IPS DF 6.9 (cell line): ENCODE data around the gene C13orf42.
"Not testable (repeated sequence)": the region's sequence is repeated elsewhere in the genome, so short reads cannot be mapped to it uniquely, and the experiment has no call there.

ENCODE experiments used
- DNase-seq: peaks from one replicate; pipeline ENCODE4 v3.0.0-alpha.2; 2013; ENCODE audit warnings: low read depth, low spot score
- H3K27ac ChIP-seq: one replicate; pipeline ENCODE4 v1.5.1; 2013; ENCODE audit warnings: low read length, control low read depth
- H3K27me3 ChIP-seq: 2 replicates; pipeline ENCODE4 v1.6.1; 2013; ENCODE audit warnings: mild to moderate bottlenecking, low read length; ENCODE audit not compliant: control insufficient read depth, insufficient read depth
- H3K36me3 ChIP-seq: 2 replicates; pipeline ENCODE4 v1.6.1; 2013; ENCODE audit warnings: low read length; ENCODE audit not compliant: control insufficient read depth, insufficient read depth
- H3K4me1 ChIP-seq: 2 replicates; pipeline ENCODE4 v1.6.1; 2013; ENCODE audit warnings: low read length; ENCODE audit not compliant: control insufficient read depth, insufficient read depth
- H3K4me3 ChIP-seq: 2 replicates; pipeline ENCODE4 v1.5.1; 2013; ENCODE audit warnings: mild to moderate bottlenecking, low read length
- H3K9me3 ChIP-seq: 2 replicates; pipeline ENCODE4 v1.6.1; 2013; ENCODE audit warnings: low read length, inconsistent platforms; ENCODE audit not compliant: control insufficient read depth, insufficient read depth
- WGBS: extraction: QIAGEN DNeasy Blood & Tissue Kit; methylation state at CpG from one replicate; pipeline ENCODE4 v1.1.7; 2013; ENCODE audit warnings: mixed read lengths, missing lambda C conversion rate; ENCODE audit not compliant: insufficient read length, insufficient coverage; 5-methylcytosine and 5-hydroxymethylcytosine counted together

C13orf42 gene

DNA sequence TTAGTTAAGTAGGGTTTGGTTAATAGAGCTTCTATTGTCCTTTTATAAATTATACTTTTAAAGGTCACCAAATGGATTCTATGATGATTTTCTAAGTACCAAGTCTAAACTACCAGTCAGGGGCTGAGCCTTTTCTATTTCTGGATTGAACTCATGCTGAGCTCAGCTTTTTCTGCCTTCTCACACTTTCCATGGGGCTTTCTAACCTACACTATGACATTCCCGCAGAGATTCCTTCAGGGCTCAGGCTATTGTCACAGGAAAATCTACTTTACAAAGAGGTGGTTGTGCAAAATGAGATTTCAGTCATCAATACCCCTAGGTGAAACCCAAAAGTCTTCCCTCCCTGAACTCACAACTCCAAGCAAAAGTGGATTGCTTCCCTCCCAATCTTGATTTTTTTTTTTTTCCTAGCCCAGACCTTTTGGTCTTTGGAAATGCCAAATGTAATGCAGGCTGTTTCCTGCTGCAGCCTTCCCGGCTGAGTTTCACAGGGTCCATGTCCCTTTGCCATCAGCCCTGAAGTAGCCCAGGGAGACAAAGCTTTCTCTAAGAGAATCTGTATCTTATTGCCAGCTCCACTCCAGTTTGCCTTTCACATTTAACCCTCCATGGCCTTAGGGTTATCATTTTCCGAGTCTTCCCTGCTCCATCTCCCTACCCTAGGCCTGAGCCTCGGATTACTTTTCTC is 13.6 kb downstream of the C13orf42 start:
- DNase-seq: no peak
- WGBS: no CpG with 5 or more reads among the region's 4 CpGs
- H3K4me3 ChIP-seq: no peak overlapping the region

DNA sequence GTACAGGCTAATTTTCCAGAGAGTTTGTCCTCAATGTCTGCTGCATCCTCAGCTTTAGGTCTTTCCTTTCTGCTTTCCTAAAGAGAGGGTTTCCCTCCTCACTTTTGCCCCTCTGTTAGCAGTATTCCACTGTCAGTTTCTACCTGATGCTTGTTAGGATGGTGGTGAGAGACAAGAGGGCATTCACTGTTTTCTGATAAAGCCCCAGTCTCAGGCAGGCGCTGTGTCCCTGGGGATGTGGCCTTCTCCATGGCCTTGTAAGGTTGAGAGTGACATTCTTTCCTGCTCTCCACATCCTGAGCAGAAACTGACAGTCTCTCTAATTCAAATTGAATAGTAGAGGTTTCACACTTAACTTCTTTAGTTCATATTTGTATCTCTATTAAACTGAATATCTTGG is 14.9 kb downstream of the C13orf42 start:
- WGBS: no CpG with 5 or more reads among the region's 1 CpG
- H3K9me3 ChIP-seq: no peaks in the 10 kb centered on the region
- H3K36me3 ChIP-seq: no peaks in the 10 kb centered on the region
- no peak overlapping the region for H3K4me3 ChIP-seq
- no peaks in the 10 kb centered on the region for H3K27me3 ChIP-seq
- no peak for DNase-seq
- H3K27ac ChIP-seq: no peak overlapping the region
- peaks cover 3% of the 10 kb centered on the region; the same call in 1 of the 2 replicates for H3K4me1 ChIP-seq

More for the DNA sequence above, 13.6 kb downstream of the C13orf42 start:
- H3K27ac ChIP-seq: no peak overlapping the region
- no peaks in the 10 kb centered on the region for H3K27me3 ChIP-seq
- H3K36me3 ChIP-seq: no peaks in the 10 kb centered on the region
- H3K4me1 ChIP-seq: peaks cover 3% of the 10 kb centered on the region; the same call in 1 of the 2 replicates
- H3K9me3 ChIP-seq: no peaks in the 10 kb centered on the region

DNA sequence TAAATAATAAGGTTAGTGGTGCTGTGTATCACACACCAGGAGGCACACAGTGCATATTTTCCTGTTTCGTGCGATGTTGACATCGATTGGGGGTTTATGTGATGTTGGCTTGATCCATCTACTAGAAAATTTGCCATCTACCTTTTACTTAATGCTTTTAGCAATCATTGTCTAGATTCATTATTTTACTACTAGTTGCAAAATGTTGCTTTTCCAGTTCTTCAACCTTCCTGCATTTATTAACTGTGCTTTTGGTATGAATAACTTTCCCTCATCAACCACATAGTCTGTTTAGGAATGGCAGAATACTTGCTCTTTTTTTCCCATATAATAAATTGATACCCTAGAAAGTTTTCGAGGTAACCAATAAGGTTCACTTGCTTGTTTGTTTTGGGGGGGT is 17.5 kb downstream of the C13orf42 start:
- Histone ChIP-seq H3K4me3 (no peak overlapping the region), H3K9me3 (no peaks in the 10 kb centered on the region), H3K27me3 (no peaks in the 10 kb centered on the region), H3K36me3 (no peaks in the 10 kb centered on the region), H3K27ac (no peak overlapping the region), H3K4me1 (peaks cover 3% of the 10 kb centered on the region; the same call in 1 of the 2 replicates)
- WGBS: no CpG with 5 or more reads among the region's 4 CpGs
- no peak for DNase-seq

- Histone ChIP-seq H3K4me3 (no peak overlapping the region), H3K36me3 (no peaks in the 10 kb centered on the region), H3K27me3 (no peaks in the 10 kb centered on the region), H3K9me3 (no peaks in the 10 kb centered on the region), H3K4me1 (no peaks in the 10 kb centered on the region), H3K27ac (no peak overlapping the region)
- DNase-seq: no peak
- no CpG with 5 or more reads among the region's 4 CpGs for whole genome bisulfite sequencing
Measured at GRCh38 chr13:51091839-51092238, 19.2 kb downstream of the C13orf42 start.

DNA sequence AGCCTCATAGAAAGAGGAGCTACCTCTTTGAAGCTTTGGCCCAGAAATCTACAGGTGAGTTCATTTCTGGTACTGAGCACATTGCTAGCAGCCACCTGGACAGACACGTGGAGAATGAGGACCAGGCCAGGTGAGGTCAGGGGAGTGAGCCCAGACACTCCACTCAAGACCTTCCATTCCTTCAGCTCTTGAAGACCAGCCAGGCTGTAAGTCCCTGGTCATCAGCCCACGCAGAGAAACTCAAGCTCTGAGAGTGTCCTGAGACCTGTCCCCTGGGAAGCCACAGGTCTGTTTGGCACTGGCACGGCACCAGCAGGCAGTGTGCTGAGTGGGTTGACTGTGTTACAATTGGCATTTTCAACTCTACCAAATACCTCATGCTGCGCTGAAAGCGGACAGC is 27.4 kb downstream of the C13orf42 start:
- Histone ChIP-seq H3K4me1 (no peaks in the 10 kb centered on the region), H3K9me3 (peaks cover 2% of the 10 kb centered on the region; the same call in 1 of the 2 replicates), H3K27ac (no peak overlapping the region), H3K27me3 (no peaks in the 10 kb centered on the region), H3K4me3 (no peak overlapping the region), H3K36me3 (peaks cover 5% of the 10 kb centered on the region)
- DNase-seq: no peak
- WGBS: no CpG with 5 or more reads among the region's 5 CpGs

DNA sequence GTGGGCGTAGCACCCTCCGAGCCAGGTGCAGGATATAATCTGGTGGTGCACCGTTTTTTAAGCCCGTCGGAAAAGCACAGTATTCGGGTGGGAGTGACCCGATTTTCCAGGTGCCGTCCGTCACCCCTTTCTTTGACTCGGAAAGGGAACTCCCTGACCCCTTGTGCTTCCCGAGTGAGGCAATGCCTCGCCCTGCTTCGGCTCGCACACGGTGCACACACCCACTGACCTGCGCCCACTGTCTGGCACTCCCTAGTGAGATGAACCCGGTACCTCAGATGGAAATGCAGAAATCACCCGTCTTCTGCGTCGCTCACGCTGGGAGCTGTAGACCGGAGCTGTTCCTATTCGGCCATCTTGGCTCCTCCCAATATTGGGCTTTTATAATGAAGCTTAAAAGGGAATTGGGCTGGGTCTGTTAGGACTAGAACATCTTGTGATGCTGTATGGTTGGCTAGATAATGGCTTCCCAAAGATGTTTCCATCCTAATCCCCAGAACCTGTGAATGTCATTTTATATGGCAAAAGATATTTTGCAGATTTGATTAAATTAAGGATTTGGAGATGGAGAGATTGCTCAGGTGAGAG is 30.5 kb downstream of the C13orf42 start:
- not testable (repeated sequence) for H3K27ac ChIP-seq, H3K4me1 ChIP-seq, H3K27me3 ChIP-seq, H3K36me3 ChIP-seq, H3K4me3 ChIP-seq, DNase-seq, H3K9me3 ChIP-seq
- WGBS: no CpG with 5 or more reads among the region's 23 CpGs

- no peak overlapping the region for H3K4me3 ChIP-seq
- no peak for DNase-seq
- H3K9me3 ChIP-seq: no peaks in the 10 kb centered on the region
- no peaks in the 10 kb centered on the region for H3K36me3 ChIP-seq
- H3K27me3 ChIP-seq: no peaks in the 10 kb centered on the region
- no CpG with 5 or more reads among the region's 8 CpGs for WGBS
- H3K27ac ChIP-seq: no peak overlapping the region
- no peaks in the 10 kb centered on the region for H3K4me1 ChIP-seq
Measured at GRCh38 chr13:51071493-51071892, 39.6 kb downstream of the C13orf42 start.

- DNase-seq: peak; percentile 87
- Histone ChIP-seq H3K27ac (no peak overlapping the region), H3K4me3 (no peak overlapping the region), H3K27me3 (no peaks in the 10 kb centered on the region), H3K36me3 (no peaks in the 10 kb centered on the region), H3K9me3 (no peaks in the 10 kb centered on the region), H3K4me1 (no peaks in the 10 kb centered on the region)
- no CpG with 5 or more reads among the region's 11 CpGs for WGBS
Measured at GRCh38 chr13:51070005-51070649, 40.9 kb downstream of the C13orf42 start.

- no peak for DNase-seq
- Histone ChIP-seq H3K36me3 (no peaks in the 10 kb centered on the region), H3K27me3 (no peaks in the 10 kb centered on the region), H3K4me3 (no peak overlapping the region), H3K4me1 (no peaks in the 10 kb centered on the region), H3K9me3 (no peaks in the 10 kb centered on the region), H3K27ac (no peak overlapping the region)
- no CpG with 5 or more reads among the region's 5 CpGs for WGBS
Measured at GRCh38 chr13:51068501-51068900, 42.6 kb downstream of the C13orf42 start.

DNA sequence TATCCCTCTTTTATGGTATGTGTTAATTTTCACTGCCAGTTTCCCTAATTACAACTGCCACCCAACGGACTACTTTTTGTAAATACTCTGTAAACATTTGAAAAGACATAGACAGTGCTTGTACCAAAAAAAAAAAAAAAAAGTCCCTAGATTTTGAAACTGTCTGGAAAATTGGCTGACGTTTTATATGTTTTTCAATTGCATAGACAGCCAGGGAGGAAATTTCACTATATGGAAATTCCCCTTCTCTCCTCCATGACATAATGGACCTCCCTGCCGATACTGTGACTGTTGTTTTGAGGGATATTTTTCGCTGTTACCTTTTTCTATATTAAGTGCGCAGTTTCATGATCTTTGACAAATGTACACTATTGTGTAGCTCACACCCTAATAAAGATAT is 43.4 kb downstream of the C13orf42 start:
- Histone ChIP-seq H3K4me1 (no peaks in the 10 kb centered on the region), H3K4me3 (no peak overlapping the region), H3K27me3 (no peaks in the 10 kb centered on the region), H3K36me3 (no peaks in the 10 kb centered on the region), H3K9me3 (no peaks in the 10 kb centered on the region), H3K27ac (no peak overlapping the region)
- DNase-seq: no peak
- no CpG with 5 or more reads among the region's 5 CpGs for WGBS
